A549 treated with DMSO at 1 μM for 4 hours (cell line): ENCODE measurements around the gene XRN1. TPM values are rescaled to one million over a fixed set of nuclear protein-coding genes. Genes with fewer than 3 reads are reported as not detected.

Experiments
- total RNA-seq: library from RNA; stranded (reverse); fragments of 200-300 nt; extraction: Qiagen RNA extraction; gene quantifications from 5 replicates; pipeline ENCODE4 v1.2.3, GENCODE V29; 2022; ENCODE audit warnings: low read depth

XRN1 gene, protein sequence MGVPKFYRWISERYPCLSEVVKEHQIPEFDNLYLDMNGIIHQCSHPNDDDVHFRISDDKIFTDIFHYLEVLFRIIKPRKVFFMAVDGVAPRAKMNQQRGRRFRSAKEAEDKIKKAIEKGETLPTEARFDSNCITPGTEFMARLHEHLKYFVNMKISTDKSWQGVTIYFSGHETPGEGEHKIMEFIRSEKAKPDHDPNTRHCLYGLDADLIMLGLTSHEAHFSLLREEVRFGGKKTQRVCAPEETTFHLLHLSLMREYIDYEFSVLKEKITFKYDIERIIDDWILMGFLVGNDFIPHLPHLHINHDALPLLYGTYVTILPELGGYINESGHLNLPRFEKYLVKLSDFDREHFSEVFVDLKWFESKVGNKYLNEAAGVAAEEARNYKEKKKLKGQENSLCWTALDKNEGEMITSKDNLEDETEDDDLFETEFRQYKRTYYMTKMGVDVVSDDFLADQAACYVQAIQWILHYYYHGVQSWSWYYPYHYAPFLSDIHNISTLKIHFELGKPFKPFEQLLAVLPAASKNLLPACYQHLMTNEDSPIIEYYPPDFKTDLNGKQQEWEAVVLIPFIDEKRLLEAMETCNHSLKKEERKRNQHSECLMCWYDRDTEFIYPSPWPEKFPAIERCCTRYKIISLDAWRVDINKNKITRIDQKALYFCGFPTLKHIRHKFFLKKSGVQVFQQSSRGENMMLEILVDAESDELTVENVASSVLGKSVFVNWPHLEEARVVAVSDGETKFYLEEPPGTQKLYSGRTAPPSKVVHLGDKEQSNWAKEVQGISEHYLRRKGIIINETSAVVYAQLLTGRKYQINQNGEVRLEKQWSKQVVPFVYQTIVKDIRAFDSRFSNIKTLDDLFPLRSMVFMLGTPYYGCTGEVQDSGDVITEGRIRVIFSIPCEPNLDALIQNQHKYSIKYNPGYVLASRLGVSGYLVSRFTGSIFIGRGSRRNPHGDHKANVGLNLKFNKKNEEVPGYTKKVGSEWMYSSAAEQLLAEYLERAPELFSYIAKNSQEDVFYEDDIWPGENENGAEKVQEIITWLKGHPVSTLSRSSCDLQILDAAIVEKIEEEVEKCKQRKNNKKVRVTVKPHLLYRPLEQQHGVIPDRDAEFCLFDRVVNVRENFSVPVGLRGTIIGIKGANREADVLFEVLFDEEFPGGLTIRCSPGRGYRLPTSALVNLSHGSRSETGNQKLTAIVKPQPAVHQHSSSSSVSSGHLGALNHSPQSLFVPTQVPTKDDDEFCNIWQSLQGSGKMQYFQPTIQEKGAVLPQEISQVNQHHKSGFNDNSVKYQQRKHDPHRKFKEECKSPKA (N-terminal part only)
- 3.3 to 8.5 TPM (median 5.1 TPM) in 5 replicates for total RNA-seq

DNA sequence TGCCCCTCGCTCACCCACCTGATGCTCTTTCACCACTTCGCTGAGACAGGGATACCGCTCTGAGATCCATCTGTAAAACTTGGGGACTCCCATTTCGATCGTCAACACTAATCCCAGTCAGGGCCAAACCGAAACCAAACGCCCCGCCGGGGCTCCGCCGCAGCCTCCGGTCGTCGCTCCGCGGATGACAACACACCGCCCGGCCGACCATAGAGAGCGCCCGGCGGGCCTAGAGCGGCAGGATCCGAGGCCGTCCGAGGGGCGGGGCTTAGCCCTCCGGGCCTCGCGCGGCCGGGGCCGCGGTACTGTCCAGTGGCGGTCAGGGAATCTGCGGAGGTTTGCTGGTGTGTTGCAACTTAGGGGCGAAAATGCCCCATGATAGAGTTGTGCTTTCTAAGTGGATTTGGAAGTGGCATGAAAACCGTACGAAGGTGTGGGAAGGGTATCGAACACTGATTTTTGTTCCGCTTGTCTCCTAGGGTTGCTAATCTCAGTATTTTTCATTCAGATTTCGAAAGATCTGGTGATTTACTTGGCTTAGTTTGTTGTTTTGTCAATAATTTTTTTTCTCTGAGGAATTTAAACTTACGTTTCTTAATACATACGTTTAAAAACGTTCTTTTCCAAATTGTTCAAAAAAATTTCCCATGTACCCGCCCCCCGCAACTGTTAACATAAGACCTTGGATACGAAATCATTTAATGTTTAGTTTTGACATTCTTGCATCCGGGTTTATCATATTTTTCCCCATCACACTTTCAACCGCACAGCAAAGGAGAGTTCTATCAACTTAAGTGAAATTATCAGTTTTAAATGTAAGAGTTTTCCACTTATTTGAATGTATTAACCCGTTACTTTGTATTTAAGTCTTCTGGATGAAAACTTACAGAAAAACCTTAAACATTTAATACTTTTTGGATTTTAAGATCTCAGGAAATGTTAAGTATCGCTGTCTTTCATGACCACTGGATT lies at the start of gene XRN1:
XRN1 (minus strand) TSS at position 186 of the 972 bp plus-strand sequence; CDS start at position 93, 93 bp downstream.

Other genes starting within 250 kb of the XRN1 start
- gene GK5, start 222.5 kb downstream of the XRN1 start, total RNA-seq, result 5.0 to 8.0 TPM (median 6.5 TPM) in 5 replicates
- gene ATR, start 130.7 kb upstream of the XRN1 start, total RNA-seq, result 9.5 to 15.7 TPM (median 13.9 TPM) in 5 replicates
- 10.9 to 17.6 TPM (median 14.9 TPM) in 5 replicates for gene PLS1, start 148.4 kb upstream of the XRN1 start, total RNA-seq